GM04503 (cell line): ENCODE results near the gene ATRAID.
"Not testable (repeated sequence)": the region's sequence is repeated elsewhere in the genome, so short reads cannot be mapped to it uniquely, and the experiment has no call there.

Experiments used
- DNase-seq: peaks from one replicate; pipeline ENCODE4 v3.0.0-alpha.2; 2012; ENCODE audit warnings: low read depth

The ATRAID gene, protein sequence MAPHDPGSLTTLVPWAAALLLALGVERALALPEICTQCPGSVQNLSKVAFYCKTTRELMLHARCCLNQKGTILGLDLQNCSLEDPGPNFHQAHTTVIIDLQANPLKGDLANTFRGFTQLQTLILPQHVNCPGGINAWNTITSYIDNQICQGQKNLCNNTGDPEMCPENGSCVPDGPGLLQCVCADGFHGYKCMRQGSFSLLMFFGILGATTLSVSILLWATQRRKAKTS

DNA sequence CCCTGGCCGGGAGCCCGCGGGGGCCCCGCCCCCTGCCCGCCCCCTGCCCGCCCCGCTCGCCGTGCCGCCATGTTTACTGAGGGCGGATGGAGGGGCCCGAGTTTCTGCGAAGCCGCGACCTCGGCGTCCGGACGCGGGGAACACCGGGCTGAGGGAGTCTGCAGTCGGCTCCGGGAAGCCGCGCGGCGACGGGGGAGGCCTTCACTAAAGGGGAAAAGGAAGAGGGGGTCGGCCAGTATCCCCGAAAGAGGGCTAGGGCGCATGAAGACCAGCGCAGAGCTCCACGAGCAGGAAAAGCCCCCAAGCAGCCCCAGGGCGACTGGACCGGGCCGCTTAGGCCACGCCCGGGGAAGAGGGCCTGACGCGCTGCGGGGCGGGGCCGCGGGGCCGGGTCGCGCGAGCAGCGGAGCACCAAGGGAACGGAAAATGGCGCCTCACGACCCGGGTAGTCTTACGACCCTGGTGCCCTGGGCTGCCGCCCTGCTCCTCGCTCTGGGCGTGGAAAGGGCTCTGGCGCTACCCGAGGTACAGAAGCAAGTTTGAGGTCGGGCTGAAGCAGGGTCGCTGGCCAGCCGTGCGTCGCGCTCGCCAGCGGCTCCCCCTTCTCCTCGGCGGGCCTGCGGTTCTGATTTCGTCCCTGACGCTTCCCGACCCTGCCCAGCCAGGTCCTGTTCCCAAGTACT, at the start of gene ATRAID, which contains the start of gene SLC5A6:
Gene ATRAID (plus strand): TSS at position 99 of the 683 bp plus-strand sequence. CDS start 328 bp downstream, at position 427.
Gene SLC5A6 (minus strand): TSS at position 326 of the 683 bp plus-strand sequence. CDS start 4,618 bp downstream, outside the sequence.
- DNase-seq: peak; percentile 48

DNA sequence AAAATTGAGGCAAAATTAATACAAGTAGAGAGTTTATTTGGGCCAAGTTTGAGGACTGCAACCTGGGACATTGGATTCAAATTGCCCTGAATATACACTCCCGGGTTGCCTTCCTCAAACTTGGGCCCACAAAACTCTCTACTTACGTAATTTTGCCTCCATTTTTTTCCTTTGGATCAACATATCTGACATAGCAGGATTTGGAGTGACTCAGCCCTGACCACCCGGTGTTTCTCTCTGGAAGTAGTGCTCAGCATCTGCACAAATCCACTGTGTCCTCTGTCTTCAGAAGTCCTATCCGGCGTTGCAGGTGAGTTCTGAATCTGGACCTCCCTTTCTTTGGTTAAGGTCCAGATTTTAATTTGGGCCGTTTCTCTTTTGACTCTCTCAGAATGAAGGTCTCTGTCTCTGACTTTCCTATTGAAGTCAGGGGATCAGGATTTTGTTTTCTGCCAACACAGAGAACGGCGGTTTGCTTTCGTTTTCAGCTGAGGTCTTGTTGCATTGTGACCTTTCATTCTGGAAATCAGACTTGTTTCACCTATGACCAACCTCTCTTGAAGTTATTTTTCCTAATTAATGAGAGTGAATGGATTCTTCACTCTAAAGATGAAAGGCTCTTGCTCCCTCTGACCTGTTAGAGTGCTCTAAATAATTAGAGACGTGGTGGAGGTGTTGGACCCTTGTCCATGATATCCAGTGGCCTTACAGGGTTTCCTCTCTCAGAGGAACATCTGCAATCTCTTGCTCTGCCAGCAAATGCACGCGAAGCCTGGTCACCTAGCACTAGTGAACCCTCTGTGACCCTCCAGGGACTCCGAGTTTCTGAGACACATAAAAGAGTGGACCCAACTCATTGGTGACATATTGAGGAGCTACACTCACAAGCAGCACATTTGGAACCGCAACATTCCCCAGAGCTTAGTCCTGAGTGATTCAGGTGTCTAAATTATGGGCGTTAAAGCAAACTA, 49.4 kb upstream of the ATRAID start:
- DNase-seq: no peak

DNA sequence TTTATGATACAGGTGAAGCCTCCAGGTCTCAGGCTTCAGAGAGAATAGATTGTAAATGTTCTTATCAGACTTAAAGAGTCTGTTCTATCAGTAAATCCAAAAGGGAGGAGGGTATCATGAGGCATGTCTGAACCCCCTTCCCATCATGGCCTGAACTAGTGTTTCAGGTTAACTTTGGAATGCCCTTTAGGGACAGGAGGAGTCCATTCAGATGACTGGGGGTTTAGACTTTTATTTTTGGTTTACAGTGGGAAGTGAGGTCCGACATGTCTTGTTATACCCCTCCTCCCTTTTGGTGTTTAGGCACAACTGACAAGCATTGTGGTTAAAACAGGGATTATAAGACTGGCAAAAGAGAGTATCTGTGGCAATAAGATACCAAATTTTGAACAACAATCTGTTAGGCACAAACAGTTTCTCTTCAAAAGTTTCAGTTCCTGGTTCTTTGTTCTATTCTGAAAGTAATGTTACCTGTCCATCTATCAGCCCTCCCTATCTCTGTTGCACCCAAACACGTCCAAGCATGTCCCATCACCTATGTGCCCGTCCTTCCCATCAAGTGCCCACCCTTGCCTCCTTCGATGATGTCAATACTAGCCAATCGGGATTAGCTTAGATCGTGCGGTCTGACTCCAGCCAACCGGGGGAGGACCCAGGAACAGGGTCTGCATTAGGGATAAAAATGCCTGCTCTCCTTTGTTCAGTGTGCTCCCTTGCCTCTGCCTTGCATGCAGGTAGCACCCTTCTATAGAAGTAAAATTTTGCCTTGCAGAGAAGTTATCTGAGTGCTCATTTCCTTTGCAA, 46.7 kb upstream of the ATRAID start:
- DNase-seq: no peak

DNA sequence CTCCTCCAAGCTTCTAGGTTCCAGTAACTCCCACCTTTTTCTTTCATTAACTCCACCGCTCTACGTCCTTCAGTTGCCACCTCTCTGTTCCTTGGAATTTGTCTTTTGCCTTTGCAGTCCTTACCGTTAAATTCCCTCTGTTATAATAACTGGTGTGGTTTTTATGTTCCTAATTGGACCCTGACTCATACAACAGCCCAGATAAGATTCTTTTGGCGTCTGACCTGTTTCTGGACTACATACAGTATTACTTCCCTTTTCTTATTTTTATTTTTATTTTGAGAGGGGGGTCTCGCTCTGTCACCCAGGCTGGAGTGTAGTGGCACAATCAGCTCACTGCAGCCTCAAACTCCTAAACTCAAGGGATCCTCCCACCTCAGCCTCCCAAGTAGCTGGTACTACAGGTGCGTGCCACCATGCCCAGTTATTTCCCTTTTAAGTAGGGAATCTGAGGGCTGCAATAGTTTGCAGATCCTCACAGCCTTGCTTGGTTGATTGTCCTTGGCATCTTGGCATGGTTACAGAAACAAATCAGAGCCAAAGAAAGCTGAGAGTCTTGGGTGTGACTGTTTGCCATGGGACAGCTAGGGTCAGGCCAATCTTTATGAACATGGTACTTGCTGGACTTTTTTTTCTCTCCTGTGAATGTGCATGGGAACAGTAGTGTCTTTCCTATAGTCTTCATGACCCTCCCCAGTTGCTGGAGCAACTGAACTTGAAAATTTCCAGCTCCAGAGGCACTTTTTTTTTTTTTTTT, 41.1 kb upstream of the ATRAID start:
- no peak for DNase-seq

DNA sequence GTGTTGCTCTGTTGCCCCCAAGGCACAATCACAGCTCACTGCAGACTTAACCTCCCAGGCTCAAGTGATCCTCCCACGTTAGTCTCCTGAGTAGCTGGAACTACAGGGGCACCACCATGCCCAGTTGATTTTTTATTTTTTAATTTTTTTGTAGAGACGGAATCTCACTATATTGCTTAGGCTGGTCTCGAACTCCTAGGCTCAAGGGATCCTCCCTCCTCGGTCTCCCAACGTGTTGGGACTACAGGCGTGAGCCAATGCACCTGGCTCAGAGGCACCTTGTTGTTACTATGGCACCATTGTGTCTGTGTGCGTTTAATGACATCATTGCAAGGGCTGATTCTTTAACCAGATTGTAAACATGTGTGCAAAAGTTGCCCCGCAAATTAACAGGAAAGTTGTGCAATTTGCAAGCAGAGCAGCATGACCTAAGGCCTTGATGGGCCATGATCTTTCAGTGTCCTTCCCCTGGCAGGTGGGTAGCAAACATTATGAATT, 40.4 kb upstream of the ATRAID start:
- no peak for DNase-seq

DNA sequence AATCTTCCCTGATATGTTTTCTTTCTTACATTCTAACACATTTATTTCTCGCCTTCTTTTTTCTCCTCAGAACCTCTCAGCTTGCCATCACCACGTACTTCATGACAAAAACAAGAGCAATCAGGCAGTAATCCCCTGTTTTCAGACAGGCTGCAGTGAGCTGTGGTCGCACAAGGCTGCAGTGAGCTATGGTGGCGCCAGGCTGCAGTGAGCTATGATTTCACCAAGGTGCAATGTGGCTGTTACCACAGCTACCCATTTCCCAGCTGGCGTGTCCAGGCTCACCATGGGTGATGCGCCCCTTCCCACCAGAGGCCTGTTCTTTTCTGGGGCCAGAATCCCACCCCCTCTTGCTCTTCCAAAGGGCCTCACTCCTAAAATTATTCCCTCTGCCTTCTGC, 37.2 kb upstream of the ATRAID start:
- no peak for DNase-seq

DNA sequence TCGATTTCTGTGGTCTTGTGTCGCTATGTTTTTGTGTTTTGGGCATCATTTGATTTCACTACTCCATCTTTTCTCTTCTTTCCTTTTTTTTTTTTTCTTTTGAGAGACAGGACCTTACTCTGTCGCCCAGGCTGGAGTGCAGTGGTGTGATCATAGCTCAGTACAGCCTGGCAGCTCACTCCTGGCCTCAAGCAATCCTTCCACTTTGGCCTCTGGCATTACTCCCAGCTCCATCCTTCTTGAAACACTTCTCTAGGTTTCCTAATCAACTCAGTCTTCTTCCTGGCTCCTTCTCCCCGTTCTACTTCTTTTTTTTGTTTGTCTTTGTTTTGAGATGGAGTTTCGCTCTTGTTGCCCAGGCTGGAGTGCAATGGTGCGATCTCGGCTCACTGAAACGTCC, 36.5 kb upstream of the ATRAID start:
- DNase-seq: no peak

DNA sequence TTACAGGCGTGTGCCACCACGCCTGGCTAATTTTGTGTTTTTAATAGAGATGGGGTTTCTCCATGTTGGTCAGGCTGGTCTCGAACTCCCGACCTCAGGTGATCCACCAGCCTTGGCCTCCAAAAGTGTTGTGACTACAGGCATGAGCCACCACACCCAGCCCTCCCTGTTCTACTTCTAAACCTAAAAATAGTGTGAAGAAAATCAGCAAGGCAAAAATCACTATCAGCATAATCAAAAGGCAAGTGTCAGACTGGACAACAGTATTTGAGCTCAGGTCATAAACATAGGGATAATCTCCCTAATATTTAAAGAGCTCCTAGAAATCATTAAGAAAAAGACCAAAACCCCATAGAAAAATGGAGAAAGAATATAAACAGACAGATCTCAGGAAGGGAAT, 36.1 kb upstream of the ATRAID start:
- DNase-seq: not testable (repeated sequence)

DNA sequence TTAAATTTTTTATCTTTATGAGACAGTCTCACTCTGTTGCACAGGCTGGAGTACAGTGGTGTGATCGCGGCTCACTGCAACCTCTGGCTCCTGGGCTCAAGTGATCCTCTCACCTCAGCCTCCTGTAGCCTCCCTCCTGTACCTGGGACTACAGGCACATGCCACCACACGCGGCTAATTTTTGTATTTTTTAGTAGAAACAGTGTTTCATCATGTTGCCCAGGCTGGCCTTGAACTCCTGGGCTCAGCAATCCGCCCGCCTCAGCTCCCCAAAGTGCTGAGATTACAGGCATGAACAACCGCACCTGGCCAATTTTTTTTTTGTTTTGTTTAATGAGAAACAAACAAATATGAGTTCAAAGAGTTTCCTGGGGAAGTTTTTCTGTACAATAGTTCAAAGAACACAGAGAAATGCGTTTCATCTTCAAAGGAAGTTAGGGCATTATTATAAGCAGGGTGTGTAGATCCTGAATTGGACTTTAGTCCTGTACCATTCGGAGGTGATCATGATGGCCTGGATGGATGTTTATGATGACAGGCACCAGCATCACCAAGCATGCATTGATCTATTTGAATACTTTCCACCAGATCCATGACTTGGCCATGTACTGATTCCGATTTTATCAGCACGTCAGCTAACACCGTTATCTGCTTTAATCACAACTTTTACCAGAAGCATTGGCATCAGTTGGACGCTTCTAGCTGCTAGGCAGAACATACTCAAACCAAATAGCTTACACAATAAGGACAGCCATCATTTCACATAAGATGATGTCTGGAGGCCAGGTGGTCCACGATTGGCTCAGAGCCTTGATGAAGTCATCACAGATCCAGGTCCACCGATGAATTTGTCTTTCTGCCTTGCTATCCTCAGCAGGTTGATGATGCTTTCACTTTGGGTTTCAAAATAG, 34.1 kb upstream of the ATRAID start:
- DNase-seq: no peak

DNA sequence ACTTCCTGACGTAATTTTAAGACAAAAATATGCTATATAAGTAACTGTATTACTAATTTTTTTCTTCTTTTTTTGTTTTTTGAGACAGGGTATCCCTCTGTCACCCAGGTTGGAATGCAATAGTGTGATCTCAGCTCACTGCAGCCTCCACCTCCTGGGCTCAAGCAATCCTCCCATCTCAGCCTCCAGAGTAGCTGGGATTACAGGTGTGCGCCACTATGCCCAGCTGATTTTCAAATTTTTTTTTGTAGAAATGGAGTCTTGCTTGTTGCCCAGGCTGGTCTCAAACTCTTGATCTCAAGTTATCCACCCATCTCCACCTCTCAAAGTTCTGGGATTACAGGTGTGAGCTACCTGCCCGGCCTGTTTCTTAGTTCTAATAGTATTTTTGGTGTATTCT, 33.4 kb upstream of the ATRAID start:
- DNase-seq: no peak

DNA sequence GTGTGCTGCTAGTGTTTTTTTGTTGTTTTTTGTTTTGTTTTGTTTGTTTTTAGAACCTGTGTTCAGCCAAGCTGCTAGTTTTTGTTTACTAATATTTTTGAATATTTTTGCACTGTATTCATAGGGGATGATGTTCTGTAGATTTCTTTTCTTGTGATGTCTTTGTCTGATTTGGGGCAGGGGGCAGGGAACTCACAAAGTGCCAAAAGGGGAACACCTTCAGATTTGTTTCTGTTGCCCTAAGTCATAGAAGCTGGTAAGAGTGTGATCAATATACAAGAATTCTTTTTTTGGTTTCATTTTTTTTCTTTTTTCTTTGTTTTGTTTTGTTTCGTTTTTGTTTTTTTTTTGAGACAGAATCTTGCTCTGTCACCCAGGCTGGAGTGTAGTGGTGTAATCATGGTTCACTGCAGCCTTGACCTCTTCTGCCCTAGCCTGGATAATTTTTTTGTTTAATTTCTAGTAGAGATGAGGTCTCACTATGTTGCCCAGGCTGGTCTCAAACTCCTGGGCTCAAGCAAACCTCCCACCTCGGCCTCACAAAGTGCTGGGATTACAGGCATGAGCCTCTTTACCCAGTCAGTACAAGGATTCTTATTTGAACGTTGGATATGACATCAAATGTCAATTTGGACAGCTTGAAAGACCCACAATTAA, 32.4 kb upstream of the ATRAID start:
- no peak for DNase-seq

DNA sequence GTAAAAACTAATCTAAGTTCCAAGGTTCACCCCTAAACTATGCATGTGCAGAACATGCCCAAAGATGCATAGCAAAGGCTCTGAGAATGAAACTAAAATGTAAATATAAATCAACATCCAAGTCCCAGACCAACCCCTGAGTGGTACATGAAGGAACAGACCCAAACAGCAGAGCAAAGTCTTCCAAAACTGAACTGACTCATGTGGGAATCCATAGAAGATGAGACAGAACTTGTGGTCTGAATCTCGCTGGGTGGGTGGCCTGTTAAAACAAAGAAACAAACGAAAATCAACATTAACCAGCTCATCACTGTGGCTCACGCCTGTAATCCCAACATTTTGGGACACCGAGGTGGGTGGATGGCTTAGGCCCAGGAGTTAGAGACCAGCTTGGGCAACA, 29.5 kb upstream of the ATRAID start:
- no peak for DNase-seq

DNA sequence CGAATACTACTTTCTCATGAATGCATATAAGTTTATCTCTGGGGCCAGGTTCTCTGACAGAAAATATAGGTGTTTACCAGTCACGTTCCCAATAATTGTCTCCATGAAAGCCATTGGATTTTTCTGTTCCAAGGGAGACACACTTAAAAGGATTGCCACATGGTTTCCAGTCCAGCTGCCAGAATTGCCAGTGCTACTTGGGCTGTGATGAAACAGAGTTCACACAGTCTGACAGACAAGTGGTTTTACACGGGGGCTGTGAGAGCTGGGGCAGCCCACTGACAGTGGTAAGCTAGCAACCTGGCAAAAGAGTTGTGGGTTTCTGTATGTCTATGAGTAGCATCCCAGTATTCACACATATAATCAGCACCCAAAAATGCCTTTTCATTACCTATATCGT, 27.7 kb upstream of the ATRAID start:
- DNase-seq: no peak

DNA sequence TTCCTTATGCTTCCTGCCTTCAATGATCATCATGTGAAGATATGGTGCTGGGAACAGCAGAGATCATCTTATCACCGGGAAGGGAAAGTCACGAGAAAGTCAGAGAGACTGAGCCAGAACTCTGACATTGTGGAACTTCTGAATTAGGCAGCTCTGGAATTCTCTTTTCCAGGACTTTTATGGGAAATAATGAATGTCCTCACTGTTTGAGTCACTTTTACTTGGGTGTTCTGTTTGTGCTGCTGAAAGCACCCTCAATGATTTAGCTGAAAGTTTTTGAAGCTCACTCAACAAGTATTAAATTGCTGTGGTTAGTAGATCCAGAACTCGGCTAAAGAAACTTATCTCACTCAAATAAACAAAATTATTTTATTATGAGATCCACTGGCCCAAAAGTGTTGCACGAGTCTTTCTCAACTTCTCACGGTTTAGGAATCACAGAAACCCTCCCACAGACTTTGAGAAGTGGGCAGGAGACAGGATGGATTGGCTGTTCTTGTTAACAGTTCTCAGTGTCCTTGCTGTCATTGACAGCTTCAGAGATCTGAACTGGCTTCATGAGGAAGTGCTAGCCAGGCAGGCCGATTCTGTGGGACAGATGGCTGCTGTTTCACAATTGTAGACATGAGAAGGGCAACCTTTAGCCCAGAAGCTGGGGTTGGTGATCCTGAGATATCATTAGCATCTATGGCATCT, 26.4 kb upstream of the ATRAID start:
- peak; percentile 93 for DNase-seq

DNA sequence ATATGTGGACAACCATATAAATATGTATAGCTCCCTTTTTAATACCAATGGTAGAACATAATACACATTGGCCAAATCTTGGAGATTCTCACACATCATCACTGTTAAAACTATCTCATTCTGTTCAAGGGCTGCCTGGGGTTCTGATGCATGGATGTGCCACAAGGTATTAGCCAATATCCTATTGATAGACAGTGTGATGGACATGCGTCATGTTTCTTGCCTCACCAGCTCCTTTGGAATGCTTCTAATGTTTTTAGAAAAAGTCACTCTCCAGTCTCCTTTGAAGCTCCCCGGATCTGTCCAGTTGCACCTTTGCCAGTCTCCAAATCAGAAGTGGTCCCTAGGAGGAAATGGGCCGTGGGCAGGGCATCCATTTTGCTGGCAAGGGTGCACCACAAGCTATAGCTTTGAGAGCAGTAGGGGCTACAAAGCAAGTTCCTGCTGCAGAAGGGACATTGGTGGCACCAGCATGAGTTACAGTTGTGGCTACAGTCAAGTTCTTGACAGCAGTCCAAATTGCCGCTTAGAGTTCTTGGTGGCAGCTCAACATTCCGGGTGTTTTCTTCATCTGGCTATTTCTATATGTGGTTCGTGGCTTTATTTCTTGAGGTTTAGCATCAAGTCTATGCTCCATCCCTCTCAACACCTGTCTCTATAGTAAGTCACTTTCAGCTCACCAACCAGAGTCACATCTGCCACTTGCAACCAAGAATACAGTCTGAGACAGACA, 25.1 kb upstream of the ATRAID start:
- DNase-seq: no peak

DNA sequence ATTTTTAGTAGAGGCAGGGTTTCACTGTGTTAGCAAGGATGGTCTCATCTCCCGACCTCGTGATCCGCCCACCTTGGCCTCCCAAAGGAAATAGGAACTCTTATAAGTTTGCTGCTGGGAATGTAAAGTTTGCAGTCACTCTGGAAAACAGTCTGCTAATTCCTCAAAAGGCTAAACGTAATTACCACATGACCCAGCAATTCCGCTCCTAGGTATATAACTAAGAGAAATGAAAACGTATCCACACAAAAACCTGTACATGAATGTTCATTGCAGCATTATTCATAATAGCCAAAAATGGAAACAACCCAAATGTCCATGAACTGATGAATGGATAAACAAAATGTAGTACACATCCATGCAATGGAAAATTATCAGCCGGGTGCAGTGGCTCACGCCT, 21.9 kb upstream of the ATRAID start:
- DNase-seq: no peak

DNA sequence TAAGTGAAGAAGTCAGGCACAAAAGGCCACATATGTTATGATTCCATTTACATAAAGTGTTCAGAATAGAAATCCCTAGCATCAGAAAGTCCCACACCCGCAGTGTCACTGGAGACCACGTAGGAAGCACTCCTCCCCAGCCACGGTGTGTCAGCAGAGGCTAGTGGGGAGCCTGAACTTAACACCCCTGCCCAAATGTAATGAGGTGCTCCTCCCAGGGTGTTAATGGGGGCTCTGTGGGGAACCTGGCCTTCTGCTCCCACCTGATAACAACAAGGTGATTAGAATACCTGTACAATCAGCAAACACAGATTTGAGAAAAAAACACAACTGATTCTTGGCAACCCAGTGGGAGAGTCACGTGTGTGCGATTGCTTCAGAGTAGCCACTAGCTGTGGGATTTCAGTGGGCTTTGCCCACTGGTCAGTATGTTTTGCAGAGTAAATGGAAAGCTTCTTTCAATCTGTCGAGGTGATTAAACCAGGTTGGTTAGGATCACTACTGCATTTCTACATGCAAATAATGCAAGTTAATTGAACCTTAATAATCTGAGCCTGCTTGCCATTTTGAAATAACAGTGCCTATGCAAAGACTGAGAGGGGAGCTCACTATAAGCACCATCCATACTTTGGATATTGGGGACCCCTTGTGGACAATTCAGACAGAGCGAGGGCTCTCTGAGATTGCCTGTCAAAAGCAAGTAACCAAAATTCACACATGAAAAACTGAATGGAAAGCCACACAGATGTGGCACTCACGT, 20.6 kb upstream of the ATRAID start:
- DNase-seq: no peak
